HUES6 (cell line): ENCODE results near the gene SCT.

Experiments used
- H3K27ac ChIP-seq: 2 replicates; pipeline ENCODE4 v1.7.0; 2013; ENCODE audit warnings: low read depth, mild to moderate bottlenecking, low read length, inconsistent platforms
- H3K27me3 ChIP-seq: 2 replicates; pipeline ENCODE4 v1.6.1; 2013; ENCODE audit warnings: low read length; ENCODE audit not compliant: control insufficient read depth, insufficient read depth
- H3K36me3 ChIP-seq: 2 replicates; pipeline ENCODE4 v1.6.1; 2013; ENCODE audit warnings: low read length; ENCODE audit not compliant: control insufficient read depth, insufficient read depth
- H3K4me1 ChIP-seq: 2 replicates; pipeline ENCODE4 v1.6.1; 2013; ENCODE audit warnings: low read length; ENCODE audit not compliant: control insufficient read depth, insufficient read depth
- H3K4me3 ChIP-seq: 2 replicates; pipeline ENCODE4 v1.5.1; 2013; ENCODE audit warnings: low read depth, low read length
- H3K9ac ChIP-seq: one replicate; pipeline ENCODE4 v1.6.1; 2013; ENCODE audit warnings: mild to moderate bottlenecking, low read length
- H3K9me3 ChIP-seq: 2 replicates; pipeline ENCODE4 v1.6.1; 2013; ENCODE audit warnings: low read depth, low read length; ENCODE audit not compliant: control insufficient read depth, insufficient read depth

The SCT gene

DNA sequence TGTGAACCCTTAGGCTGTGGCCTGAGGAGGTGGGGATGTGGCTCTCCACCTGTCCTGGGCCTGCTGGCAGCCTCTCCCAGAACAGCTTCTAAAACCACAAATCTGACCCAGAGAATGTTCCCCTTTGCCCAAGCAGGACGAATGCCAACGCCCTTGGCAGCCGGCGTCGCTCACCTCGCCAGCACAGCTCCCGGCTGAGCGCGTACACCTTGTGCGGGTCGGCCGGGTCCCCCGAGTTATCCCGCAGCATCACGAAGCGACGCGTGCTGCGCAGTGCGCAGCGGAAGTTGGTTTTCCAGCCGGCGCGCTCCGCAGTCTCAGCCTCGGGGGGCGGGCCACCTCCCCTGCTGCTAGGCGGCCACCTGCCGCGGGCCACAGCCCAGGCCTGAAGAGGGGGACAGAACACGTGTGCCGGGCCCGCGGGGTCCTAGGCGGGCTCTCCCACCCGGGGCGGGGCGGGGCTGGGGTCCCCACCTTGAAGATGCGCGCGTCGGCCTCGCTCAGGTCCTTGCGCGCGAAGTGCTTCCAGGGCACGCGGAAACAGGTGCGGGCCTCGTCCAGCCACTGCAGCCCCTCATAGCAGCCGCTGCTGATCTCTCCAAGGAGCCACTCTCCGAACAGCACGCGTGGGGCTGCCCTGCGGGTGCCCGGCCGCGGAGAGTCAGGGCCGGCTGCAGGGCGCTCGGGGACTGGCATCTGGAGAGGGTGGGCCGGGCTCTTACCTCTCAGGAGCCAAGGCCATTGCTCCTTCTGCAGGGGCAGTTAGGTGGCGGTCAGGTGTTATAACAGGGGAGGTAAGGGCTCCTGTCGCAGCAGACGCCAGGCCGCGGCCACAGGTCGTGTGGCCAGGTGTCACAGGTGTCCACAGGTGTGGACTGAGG is 12.1 kb downstream of the SCT start:
- Histone ChIP-seq H3K4me1 (peaks cover 16% of the 10 kb centered on the region; the same call in 1 of the 2 replicates), H3K27me3 (no peaks in the 10 kb centered on the region), H3K36me3 (peaks cover 42% of the 10 kb centered on the region), H3K4me3 (peak overlapping the region; percentile 63), H3K9ac (peak overlapping the region; percentile 78), H3K27ac (no peak overlapping the region), H3K9me3 (no peaks in the 10 kb centered on the region)

DNA sequence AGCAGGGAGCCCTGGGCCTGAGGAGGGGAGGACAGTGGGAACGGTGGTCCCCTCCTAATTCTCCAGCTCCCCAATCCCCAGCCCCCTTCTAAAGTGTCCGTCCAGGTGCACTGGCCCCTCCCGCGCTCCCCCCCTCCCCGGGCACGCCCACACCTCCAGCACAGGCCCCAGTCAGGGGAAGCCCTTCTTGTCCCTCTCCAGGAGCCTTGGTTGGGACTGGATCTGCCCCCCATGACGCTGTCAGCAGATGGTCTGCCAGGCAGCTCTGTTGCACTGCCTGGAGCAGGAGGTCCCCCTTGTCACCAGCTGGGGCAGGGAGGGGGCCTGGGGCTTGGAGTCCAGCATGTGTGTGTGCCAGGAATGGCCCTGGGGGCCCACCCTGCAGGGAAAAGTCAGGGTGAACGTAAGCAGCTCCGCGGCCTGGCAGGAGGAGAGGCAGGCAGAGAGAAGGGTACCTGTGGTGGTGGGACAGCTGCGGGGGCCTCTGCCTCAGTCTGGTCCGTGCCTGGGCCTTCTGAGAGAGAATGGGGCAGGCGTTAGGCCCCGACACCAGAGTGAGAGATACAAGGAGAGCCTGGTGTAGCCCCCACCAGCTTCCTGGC is 12.9 kb downstream of the SCT start:
- no peaks in the 10 kb centered on the region for H3K9me3 ChIP-seq
- peaks cover 50% of the 10 kb centered on the region for H3K36me3 ChIP-seq
- H3K9ac ChIP-seq, result no peak overlapping the region
- H3K27me3 ChIP-seq, result no peaks in the 10 kb centered on the region
- H3K4me1 ChIP-seq, result peaks cover 16% of the 10 kb centered on the region; the same call in 1 of the 2 replicates
- peak overlapping the region; percentile 40 for H3K4me3 ChIP-seq
- H3K27ac ChIP-seq, result no peak overlapping the region

DNA sequence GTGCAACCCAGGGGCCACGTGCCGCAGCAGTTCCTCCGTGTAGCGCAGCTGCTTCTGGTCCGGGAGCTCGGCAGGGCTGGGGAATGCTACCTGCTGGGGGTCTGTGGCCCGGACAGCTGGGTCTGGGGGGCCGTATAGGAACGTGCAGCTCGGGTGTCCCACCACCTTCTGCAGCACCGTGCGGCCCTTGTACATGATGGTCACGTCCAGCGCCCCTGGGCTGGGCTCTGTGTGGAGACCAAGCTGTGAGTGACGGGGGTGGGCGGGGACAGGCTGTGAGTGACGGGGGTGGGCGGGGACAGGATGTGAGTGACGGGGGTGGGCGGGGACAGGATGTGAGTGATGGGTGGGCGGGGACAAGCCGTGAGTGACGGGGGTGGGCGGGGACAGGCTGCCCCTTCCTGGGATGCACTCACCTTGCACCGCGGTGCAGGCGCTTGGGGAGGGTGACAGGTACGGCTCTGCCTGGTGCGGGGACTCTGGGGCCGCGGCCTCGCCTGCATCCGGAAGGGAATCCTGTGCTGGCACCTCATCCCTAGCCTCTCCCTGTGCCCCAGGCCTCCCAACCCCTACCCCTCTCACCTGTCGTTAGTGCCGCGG is 13.5 kb downstream of the SCT start:
- Histone ChIP-seq H3K27ac (no peak overlapping the region), H3K4me1 (peaks cover 16% of the 10 kb centered on the region; the same call in 1 of the 2 replicates), H3K9ac (no peak overlapping the region), H3K4me3 (peak overlapping the region; percentile 40), H3K9me3 (no peaks in the 10 kb centered on the region), H3K36me3 (peaks cover 56% of the 10 kb centered on the region), H3K27me3 (no peaks in the 10 kb centered on the region)

DNA sequence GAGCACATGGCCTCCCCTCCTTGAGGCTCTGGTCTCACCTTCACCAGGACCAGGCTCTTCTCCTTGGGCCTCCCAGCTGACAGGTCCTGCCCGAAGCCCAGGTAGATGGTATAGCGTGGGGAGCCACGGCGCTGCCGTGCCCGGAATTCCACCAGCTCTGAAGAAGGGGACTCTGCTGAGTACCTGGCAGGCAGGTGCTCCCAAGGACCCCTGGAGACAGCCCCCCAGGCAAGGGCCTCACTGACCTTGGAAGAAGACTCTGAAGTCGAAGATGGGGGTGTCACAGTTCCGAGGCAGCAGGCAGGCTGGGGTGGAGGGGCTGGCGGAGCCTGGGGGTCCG is 14.1 kb downstream of the SCT start:
- no peak overlapping the region for H3K9ac ChIP-seq
- no peak overlapping the region for H3K27ac ChIP-seq
- no peaks in the 10 kb centered on the region for H3K27me3 ChIP-seq
- H3K4me3 ChIP-seq, result no peak overlapping the region
- H3K4me1 ChIP-seq, result peaks cover 16% of the 10 kb centered on the region; the same call in 1 of the 2 replicates
- peaks cover 57% of the 10 kb centered on the region for H3K36me3 ChIP-seq
- H3K9me3 ChIP-seq, result no peaks in the 10 kb centered on the region

DNA sequence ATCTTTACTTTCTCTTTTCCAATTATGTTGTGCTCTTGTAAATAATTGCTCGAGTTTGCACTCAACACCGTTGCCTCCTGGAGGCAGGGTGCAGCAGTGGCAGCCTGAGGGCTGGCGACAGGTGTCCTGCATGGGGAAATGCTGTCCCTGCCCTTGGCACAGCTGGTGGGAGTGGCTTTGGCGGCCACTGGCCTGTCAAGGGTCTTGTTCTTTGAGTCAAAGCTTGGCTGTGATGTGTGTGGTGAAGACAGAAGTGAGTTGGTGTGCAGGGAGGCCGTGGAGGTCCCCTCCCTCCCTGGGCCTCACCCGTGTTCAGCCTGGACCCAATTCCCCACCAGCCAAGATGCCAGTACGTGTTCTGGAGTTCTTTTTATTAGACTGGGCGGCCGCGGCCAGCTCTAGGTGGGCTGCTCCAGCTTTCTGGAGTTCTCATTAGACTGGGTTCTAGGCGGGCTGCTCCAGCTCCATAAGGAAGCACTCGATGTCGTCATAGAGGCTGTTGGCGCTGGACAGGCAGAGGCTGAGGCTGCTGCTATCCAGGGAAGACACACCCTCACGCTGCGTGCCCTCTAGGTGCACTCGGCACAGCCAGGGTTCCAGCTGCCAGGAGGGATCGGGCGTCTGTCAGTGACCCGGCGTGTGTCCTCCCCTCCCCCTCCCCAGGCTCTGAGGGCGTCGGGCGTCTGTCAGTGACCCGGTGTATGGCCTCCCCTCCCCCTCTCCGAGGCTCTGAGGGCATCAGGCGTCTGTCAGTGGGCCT is 14.6 kb downstream of the SCT start:
- Histone ChIP-seq H3K27me3 (no peaks in the 10 kb centered on the region), H3K36me3 (peaks cover 60% of the 10 kb centered on the region), H3K9ac (no peak overlapping the region), H3K4me3 (no peak overlapping the region), H3K9me3 (no peaks in the 10 kb centered on the region), H3K4me1 (peaks cover 16% of the 10 kb centered on the region; the same call in 1 of the 2 replicates), H3K27ac (no peak overlapping the region)

DNA sequence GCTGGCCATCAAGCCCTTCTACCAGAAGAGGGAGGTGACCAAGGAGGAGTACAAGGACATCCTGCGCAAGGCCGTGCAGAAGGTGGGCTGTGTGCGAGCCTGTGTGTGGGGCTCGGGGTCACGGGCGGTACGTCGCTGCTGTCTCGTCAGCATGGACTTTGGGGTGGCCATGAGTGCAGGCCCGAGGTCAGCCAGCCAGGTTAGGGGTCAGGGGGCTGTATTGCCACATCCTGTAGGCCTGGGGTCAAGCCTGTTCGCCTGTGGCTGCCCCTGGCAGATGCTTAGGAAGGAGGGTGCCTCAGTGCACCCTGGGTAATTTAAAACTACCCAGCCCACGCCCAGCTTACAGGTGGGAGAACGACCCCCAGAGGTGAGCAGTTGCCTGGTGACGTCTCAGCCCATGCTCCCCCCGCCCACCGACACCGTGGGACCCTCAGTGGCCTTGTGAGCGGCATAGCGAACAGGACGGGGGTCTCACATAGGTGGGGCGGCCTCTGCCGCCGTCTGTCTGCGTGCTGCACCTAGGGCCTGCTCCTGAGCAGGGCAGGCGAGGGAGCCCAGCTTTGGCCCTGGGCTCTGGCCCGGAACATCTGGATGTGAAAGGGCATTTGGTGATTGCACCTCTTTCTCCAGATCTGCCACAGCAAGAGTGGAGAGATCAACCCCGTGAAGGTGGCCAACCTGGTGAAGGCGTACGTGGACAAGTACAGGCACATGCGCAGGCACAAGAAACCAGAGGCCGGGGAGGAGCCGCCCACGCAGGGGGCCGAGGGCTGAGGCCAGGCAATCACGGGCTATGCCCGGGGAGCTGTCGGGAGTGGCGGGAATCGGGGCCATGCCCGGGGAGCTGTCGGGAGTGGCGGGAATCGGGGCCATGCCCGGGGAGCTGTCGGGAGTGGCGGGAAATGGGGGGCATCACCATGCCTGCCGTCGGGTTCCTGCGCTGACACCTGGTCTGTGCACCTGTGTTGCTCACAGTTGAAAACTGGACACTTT is 15.7 kb downstream of the SCT start:
- no peaks in the 10 kb centered on the region for H3K27me3 ChIP-seq
- no peaks in the 10 kb centered on the region for H3K9me3 ChIP-seq
- no peak overlapping the region for H3K9ac ChIP-seq
- H3K4me1 ChIP-seq, result peaks cover 16% of the 10 kb centered on the region; the same call in 1 of the 2 replicates
- no peak overlapping the region for H3K27ac ChIP-seq
- H3K36me3 ChIP-seq, result peaks cover 71% of the 10 kb centered on the region
- no peak overlapping the region for H3K4me3 ChIP-seq

DNA sequence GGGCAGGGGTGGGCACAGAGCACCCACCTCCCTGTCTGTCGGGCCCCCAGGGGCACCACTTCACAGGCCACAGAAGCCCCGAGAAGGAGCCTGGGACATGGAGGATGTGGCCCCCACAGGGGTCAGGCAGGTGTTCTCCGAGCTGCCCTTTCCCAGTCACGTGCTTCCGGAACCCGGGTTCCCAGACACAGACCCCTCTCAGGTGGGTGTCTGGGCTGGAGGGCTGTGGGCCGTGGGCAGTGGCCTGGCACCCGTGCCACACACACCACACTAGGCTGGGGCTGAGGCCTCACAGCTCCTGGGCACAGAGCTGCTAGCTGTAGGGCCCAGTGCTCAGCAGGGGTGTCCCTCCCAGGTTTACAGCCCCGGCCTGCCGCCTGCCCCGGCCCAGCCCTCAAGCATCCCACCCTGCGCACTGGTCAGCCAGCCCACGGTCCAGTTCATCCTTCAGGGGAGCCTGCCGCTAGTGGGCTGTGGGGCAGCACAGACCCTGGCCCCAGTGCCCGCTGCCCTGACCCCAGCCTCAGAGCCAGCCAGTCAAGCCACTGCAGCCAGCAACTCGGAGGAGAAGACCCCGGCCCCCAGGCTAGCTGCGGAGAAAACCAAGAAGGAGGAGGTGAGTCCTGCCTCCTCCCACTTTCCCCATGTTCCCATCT is 16.7 kb downstream of the SCT start:
- H3K36me3 ChIP-seq, result peaks cover 81% of the 10 kb centered on the region
- peaks cover 12% of the 10 kb centered on the region; the same call in 1 of the 2 replicates for H3K4me1 ChIP-seq
- H3K27me3 ChIP-seq, result no peaks in the 10 kb centered on the region
- H3K9me3 ChIP-seq, result no peaks in the 10 kb centered on the region
- H3K27ac ChIP-seq, result no peak overlapping the region
- H3K4me3 ChIP-seq, result no peak overlapping the region
- H3K9ac ChIP-seq, result no peak overlapping the region

DNA sequence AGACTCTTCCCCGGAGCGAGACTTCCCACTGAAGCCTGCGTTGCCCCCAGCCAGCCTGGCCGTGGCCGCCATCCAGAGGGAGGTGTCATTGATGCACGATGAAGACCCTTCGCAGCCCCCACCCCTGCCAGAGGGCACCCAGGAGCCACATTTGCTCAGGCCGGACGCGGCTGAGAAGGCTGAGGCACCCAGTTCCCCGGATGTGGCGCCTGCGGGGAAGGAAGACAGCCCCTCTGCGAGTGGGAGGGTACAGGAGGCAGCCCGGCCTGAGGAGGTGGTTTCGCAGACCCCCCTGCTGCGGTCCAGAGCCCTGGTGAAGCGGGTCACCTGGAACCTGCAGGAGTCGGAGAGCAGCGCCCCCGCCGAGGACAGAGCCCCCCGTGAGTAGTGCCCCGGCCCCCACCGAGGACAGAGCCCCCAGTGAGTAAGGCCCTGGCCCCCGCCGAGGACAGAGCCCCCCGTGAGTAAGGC is 17.6 kb downstream of the SCT start:
- Histone ChIP-seq H3K4me1 (peaks cover 7% of the 10 kb centered on the region; the same call in 1 of the 2 replicates), H3K9ac (no peak overlapping the region), H3K27me3 (no peaks in the 10 kb centered on the region), H3K4me3 (no peak overlapping the region), H3K27ac (no peak overlapping the region), H3K36me3 (peaks cover 90% of the 10 kb centered on the region), H3K9me3 (no peaks in the 10 kb centered on the region)

DNA sequence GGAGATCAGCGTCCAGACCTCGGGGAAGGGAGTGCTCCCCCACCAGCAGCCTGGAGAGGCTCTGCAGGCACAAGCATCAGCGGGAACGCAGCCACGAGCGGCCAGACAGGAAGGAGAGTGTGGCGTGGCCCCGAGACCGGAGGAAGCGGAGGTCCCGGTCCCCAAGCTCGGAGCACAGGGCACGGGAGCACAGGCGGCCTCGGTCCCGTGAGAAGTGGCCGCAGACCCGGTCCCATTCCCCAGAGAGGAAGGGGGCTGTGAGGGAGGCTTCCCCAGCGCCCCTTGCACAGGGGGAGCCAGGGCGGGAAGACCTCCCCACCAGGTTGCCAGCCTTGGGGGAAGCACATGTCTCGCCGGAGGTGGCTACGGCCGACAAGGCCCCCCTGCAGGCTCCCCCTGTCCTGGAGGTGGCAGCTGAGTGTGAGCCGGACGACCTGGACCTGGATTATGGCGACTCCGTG is 18.2 kb downstream of the SCT start:
- H3K36me3 ChIP-seq, result peaks cover 96% of the 10 kb centered on the region
- peaks cover 3% of the 10 kb centered on the region; the same call in 1 of the 2 replicates for H3K4me1 ChIP-seq
- no peak overlapping the region for H3K4me3 ChIP-seq
- no peaks in the 10 kb centered on the region for H3K9me3 ChIP-seq
- no peak overlapping the region for H3K27ac ChIP-seq
- H3K27me3 ChIP-seq, result no peaks in the 10 kb centered on the region
- no peak overlapping the region for H3K9ac ChIP-seq
